Endothelial cell of umbilical vein (primary cell): Measurements from ENCODE around the gene MORN5. TPM values are rescaled to one million over a fixed set of nuclear protein-coding genes. Genes with fewer than 3 reads are reported as not detected.

Experiments
- BruUV-seq: library from RNA; stranded (reverse); fragments of 400-500 nt; replicated peaks from 2 replicates; lab custom pipeline; 2021; lab: Mats Ljungman, UMichigan
- CTCF ChIA-PET: fragments of 300-600, 350-600 bp; sonication (Branson Sonifier 250); formaldehyde crosslinking; loops from one replicate; lab custom pipeline; 2021; ENCODE audit warnings: antibody characterized with exemption, inconsistent platforms; lab: Charles Lee
- POLR2A ChIA-PET: fragments of 300-600, 350-600 bp; sonication (Branson Sonifier 250); formaldehyde crosslinking; loops from one replicate; lab custom pipeline; 2021; ENCODE audit warnings: antibody characterized with exemption, inconsistent platforms; lab: Charles Lee
- DNase-seq: peaks from one replicate; pipeline ENCODE4 v3.0.0-alpha.2; 2011; ENCODE audit warnings: low read depth, low spot score
- FAIRE-seq: peaks from 2 replicates; lab custom pipeline; 2011; peaks lifted over from hg19 to GRCh38; lab: Jason Lieb, UNC
- H2AFZ ChIP-seq: 2 replicates; pipeline ENCODE4 v1.6.0; 2012; ENCODE audit warnings: low read depth, low read length, control low read depth, inconsistent platforms
- H3K27ac ChIP-seq: 2 replicates; pipeline ENCODE4 v1.5.1; 2011; ENCODE audit warnings: low read depth, mild to moderate bottlenecking, control low read depth, low read length, moderate library complexity; ENCODE audit not compliant: insufficient read depth
- H3K27me3 ChIP-seq, 2 experiments: 2 replicates each; pipeline versions ENCODE4 v1.6.0 to v1.6.1; 2011; ENCODE audit warnings: low read length in 2 of 2, mixed read lengths in 1 of 2; ENCODE audit not compliant: control insufficient read depth in 2 of 2, insufficient read depth in 2 of 2
- H3K36me3 ChIP-seq, 2 experiments: 2 replicates in 1 of 2; 3 replicates in 1 of 2; pipeline ENCODE4 v1.5.1; 2011; ENCODE audit warnings: low read length in 2 of 2, mild to moderate bottlenecking in 1 of 2, moderate library complexity in 1 of 2; ENCODE audit not compliant: control insufficient read depth in 2 of 2, insufficient read depth in 2 of 2; ENCODE audit errors: extremely low read depth in 1 of 2
- H3K4me1 ChIP-seq: 3 replicates; pipeline ENCODE4 v1.5.1; 2011; ENCODE audit warnings: mild to moderate bottlenecking, low read length; ENCODE audit not compliant: control insufficient read depth, insufficient read depth; ENCODE audit errors: extremely low read depth
- H3K4me2 ChIP-seq: 2 replicates; pipeline ENCODE4 v1.6.1; 2011; ENCODE audit warnings: low read length, control low read depth, mixed read lengths; ENCODE audit not compliant: insufficient read depth
- H3K4me3 ChIP-seq, 3 experiments: fragments of 200-600 bp in 1 of 3; sonication (generic), shearing (Covaris generic) in 1 of 3; replicated peaks in 1 of 3; 2 replicates each; pipeline ENCODE4 v1.5.1; 2011 to 2016; ENCODE audit warnings: control low read depth in 3 of 3, low read length in 3 of 3, mild to moderate bottlenecking in 2 of 3, inconsistent platforms in 1 of 3, low read depth in 1 of 3, moderate library complexity in 1 of 3; ENCODE audit not compliant: insufficient read depth in 1 of 3
- H3K79me2 ChIP-seq: 2 replicates; pipeline ENCODE4 v1.6.0; 2012; ENCODE audit warnings: low read length, inconsistent platforms; ENCODE audit not compliant: control insufficient read depth, insufficient read depth
- H3K9ac ChIP-seq: replicated peaks from 2 replicates; pipeline ENCODE3; 2011; ENCODE audit warnings: low read length, control low read depth; ENCODE audit not compliant: insufficient read depth; ENCODE audit errors: extremely low read depth
- H3K9me1 ChIP-seq: replicated peaks from 3 replicates; pipeline ENCODE4 v1.6.0; 2011; ENCODE audit warnings: mild to moderate bottlenecking, low read length; ENCODE audit not compliant: control insufficient read depth, insufficient read depth; ENCODE audit errors: extremely low read depth
- H3K9me3 ChIP-seq: replicated peaks from 2 replicates; pipeline ENCODE4 v1.5.1; 2012; ENCODE audit warnings: low read length, inconsistent platforms; ENCODE audit not compliant: control insufficient read depth, insufficient read depth
- H4K20me1 ChIP-seq: replicated peaks from 2 replicates; pipeline ENCODE3; 2011; ENCODE audit warnings: mild to moderate bottlenecking, low read length; ENCODE audit not compliant: control insufficient read depth, insufficient read depth; ENCODE audit errors: extremely low read depth
- CTCF ChIP-seq, 2 donors: IDR thresholded peaks; 1 replicate in 1 of 2; 2 replicates in 1 of 2; pipeline ENCODE4 v1.5.1; 2011; ENCODE audit warnings: low read length in 2 of 2, mild to moderate bottlenecking in 2 of 2, moderate library complexity in 2 of 2, control low read depth in 1 of 2, inconsistent platforms in 1 of 2, low read depth in 1 of 2; ENCODE audit not compliant: insufficient read depth in 1 of 2; ENCODE audit errors: extremely low read depth in 1 of 2
- EZH2 ChIP-seq: IDR thresholded peaks from 2 replicates; pipeline ENCODE4 v1.6.1; 2012; ENCODE audit warnings: borderline replicate concordance, low read depth, mild to moderate bottlenecking, moderate library complexity, low read length, inconsistent platforms; ENCODE audit not compliant: severe bottlenecking
- FOS ChIP-seq: IDR thresholded peaks from 2 replicates; pipeline ENCODE4 v1.6.1; 2011; ENCODE audit warnings: mild to moderate bottlenecking, low read length, moderate library complexity, borderline replicate concordance; ENCODE audit not compliant: insufficient read depth
- GATA2 ChIP-seq: IDR thresholded peaks from 2 replicates; pipeline ENCODE4 v1.7.0; 2011; ENCODE audit warnings: low read depth, mild to moderate bottlenecking, moderate library complexity, mixed read lengths, low read length; ENCODE audit not compliant: insufficient read length, insufficient read depth
- JUN ChIP-seq: IDR thresholded peaks from 2 replicates; pipeline ENCODE4 v1.6.1; 2011; ENCODE audit warnings: borderline replicate concordance, low read depth; ENCODE audit not compliant: insufficient read length, insufficient read depth
- MAX ChIP-seq: IDR thresholded peaks from 2 replicates; pipeline ENCODE4 v1.6.1; 2011; ENCODE audit not compliant: insufficient read depth, insufficient read length
- MYC ChIP-seq: IDR thresholded peaks from one replicate; pipeline ENCODE4 v1.6.1; 2011; ENCODE audit warnings: mild to moderate bottlenecking, low read depth, low read length
- POLR2A ChIP-seq: IDR thresholded peaks from 2 replicates; pipeline ENCODE4 v1.6.1; 2012; ENCODE audit warnings: low read depth, mild to moderate bottlenecking, control low read depth, low read length
- POLR2AphosphoS5 ChIP-seq: IDR thresholded peaks from 2 replicates; pipeline ENCODE4 v1.6.1; 2012; ENCODE audit warnings: low read depth, mild to moderate bottlenecking, control low read depth, low read length, moderate library complexity; ENCODE audit not compliant: insufficient read depth
- dilution Hi-C: fragments of 300-500 bp; cut with MboI; formaldehyde crosslinking; loops from one replicate; pipeline ENCODE4 v1.15.0; 2019; ENCODE audit warnings: low sequenced_read_pairs; ENCODE audit not compliant: extremely low pct_ligation_motif_present
- intact Hi-C: fragments of 100-400 bp; cut with micrococcal nuclease; formaldehyde crosslinking; loops from one replicate; pipeline ENCODE4 v1.10.0; 2022
- polyA plus RNA-seq, 4 experiments: library from polyadenylated mRNA; depleted of rRNA in 3 of 4; stranded (reverse) in 3 of 4; unstranded in 1 of 4; fragments of >200 nt; gene quantifications; 2 replicates each; pipeline versions ENCODE4 v1.2.1 to v1.2.3, GENCODE V29; 2011 to 2012; ENCODE audit warnings: missing spikeins in 1 of 4
- total RNA-seq: library from RNA; stranded (reverse); gene quantifications from 2 replicates; pipeline ENCODE4 v1.2.3, GENCODE V29; 2021

The MORN5 gene
- total and polyA plus RNA-seq, 2 donors (not counting 3 experiments of a cell fraction or from before 2014, with no cell fraction given), result not detected

GRCh38 chr9:122197426-122197825 lies 37.7 kb downstream of the MORN5 start:
- Histone ChIP-seq H4K20me1 (no peaks in the 10 kb centered on the region), H3K4me1 (no peaks in the 10 kb centered on the region), H3K9me1 (no peaks in the 10 kb centered on the region), H3K9me3 (no peaks in the 10 kb centered on the region), H3K36me3 (no peaks in the 10 kb centered on the region), H3K79me2 (no peaks in the 10 kb centered on the region), H3K4me3 (no peak overlapping the region), H2AFZ (no peak overlapping the region), H3K9ac (no peak overlapping the region), H3K27me3 (peaks cover 3 to 13% of the 10 kb centered on the region in 2 experiments), H3K27ac (no peak overlapping the region), H3K4me2 (no peak overlapping the region)
- DNase-seq, result no peak
- POLR2A ChIA-PET, result no interaction called here
- CTCF ChIA-PET, result no interaction called here
- FAIRE-seq, result no peak
- dilution Hi-C loops (no loop called here), intact Hi-C loops (no loop called here)
- no TSS peak for BruUV-seq
- TF ChIP-seq GATA2 (no peak), JUN (no peak)

GRCh38 chr9:122197882-122198281 lies 38.2 kb downstream of the MORN5 start:
- no peak overlapping the region for H3K9ac ChIP-seq
- DNase-seq (no peak), FAIRE-seq (no peak)
- H3K4me2 ChIP-seq, result no peak overlapping the region
- no peaks in the 10 kb centered on the region for H3K36me3 ChIP-seq
- H4K20me1 ChIP-seq, result no peaks in the 10 kb centered on the region
- no peaks in the 10 kb centered on the region for H3K79me2 ChIP-seq
- dilution Hi-C loops, result no loop called here
- H3K4me3 ChIP-seq, result no peak overlapping the region
- peaks cover 3 to 13% of the 10 kb centered on the region in 2 experiments for H3K27me3 ChIP-seq
- CTCF ChIA-PET, result no interaction called here
- BruUV-seq, result no TSS peak
- POLR2A ChIA-PET, result no interaction called here
- no peaks in the 10 kb centered on the region for H3K9me3 ChIP-seq
- no peak overlapping the region for H3K27ac ChIP-seq
- no peaks in the 10 kb centered on the region for H3K9me1 ChIP-seq
- H3K4me1 ChIP-seq, result no peaks in the 10 kb centered on the region
- intact Hi-C loops, result no loop called here
- TF ChIP-seq MYC, result no peak
- no peak for TF ChIP-seq EZH2
- no peak for TF ChIP-seq JUN
- no peak for TF ChIP-seq FOS
- TF ChIP-seq CTCF (IDR thresholded peaks at IDR 0.05; ENCODE audit: extremely low read depth in 1 of 2, insufficient read depth in 1 of 2, low read depth in 1 of 2, low read length in 2 of 2), result no peak
- TF ChIP-seq MAX, result no peak
- TF ChIP-seq POLR2AphosphoS5, result no peak
- no peak for TF ChIP-seq GATA2
- no peak for TF ChIP-seq POLR2A
- H2AFZ ChIP-seq, result no peak overlapping the region
